ENCODE data around the gene KIAA1755.

DNA sequence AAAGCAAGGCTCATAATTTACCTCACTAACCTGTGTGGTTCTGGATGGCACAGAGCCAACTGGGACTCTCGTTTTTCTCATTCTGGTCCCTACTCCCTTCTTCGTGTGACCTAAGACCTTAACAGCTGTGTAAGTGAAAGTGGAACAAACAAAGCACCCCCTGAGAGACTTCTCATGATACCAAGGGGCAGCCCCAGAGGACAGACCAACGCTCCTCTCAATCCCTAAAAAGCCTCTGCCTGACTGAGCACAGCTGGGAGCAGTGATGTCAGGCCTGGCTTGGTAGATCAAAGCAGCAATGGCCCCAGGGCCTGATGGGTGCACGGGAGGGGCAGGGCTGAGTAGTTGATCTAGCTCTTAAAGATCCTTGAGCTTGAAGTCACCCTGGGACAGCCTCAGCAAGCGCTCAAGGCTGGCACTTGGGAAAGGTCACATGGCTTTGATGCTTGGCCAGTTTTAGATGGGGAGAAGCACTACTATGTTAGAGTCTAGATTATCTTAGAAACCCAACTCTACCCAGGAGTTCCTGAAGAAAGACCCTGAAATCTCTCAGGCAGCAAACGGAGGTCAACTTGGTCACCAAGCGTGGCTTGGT is 79.2 kb downstream of the KIAA1755 start:
- TF ChIP-seq CTCF (conservative IDR thresholded peaks at IDR 0.05; ENCODE audit: low read depth, low read length) (no peak), EZH2phosphoT487 (IDR thresholded peaks at IDR 0.05; ENCODE audit: borderline replicate concordance, low read length) (no peak)

All from PC-3 (cell line).